Measurements from ENCODE around the gene MGMT.

DNA sequence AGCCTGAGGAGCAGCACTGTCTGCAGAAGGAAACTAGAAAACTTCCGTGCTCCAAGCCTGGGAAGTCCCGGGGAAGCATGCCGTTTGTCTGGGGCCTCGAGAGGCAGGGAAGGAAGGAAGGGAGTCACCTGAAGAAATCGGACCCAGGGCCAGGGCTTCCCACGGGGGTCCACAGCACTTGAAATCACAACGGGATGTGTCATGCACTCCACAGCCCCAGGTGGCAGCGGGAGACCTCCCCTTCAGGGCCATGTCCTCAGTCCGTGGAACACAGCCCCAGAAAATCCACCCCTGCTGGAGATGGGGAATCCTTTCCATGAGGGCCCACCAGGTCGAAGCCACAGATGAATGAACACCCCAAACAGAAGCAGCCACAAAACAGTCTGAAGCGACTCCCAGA lies 239.5 kb downstream of the MGMT start:
- TF ChIP-seq, protein P1, sequence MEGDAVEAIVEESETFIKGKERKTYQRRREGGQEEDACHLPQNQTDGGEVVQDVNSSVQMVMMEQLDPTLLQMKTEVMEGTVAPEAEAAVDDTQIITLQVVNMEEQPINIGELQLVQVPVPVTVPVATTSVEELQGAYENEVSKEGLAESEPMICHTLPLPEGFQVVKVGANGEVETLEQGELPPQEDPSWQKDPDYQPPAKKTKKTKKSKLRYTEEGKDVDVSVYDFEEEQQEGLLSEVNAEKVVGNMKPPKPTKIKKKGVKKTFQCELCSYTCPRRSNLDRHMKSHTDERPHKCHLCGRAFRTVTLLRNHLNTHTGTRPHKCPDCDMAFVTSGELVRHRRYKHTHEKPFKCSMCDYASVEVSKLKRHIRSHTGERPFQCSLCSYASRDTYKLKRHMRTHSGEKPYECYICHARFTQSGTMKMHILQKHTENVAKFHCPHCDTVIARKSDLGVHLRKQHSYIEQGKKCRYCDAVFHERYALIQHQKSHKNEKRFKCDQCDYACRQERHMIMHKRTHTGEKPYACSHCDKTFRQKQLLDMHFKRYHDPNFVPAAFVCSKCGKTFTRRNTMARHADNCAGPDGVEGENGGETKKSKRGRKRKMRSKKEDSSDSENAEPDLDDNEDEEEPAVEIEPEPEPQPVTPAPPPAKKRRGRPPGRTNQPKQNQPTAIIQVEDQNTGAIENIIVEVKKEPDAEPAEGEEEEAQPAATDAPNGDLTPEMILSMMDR (IDR thresholded peaks at IDR 0.05; ENCODE audit: borderline replicate concordance, extremely low read depth, low read length, poor library complexity, severe bottlenecking) = no peak
- no peak for TF ChIP-seq EZH2 (IDR thresholded peaks at IDR 0.05; ENCODE audit: borderline replicate concordance, low read depth, low read length, severe bottlenecking)
